Dermis blood vessel endothelial cell (primary cell): Measurements from ENCODE around the gene CCDC57. TPM values are rescaled to one million over a fixed set of nuclear protein-coding genes. Genes with fewer than 3 reads are reported as not detected.
"Not testable (repeated sequence)": the region's sequence is repeated elsewhere in the genome, so short reads cannot be mapped to it uniquely, and the experiment has no call there.

Experiments used
- DNase-seq: peaks from one replicate; pipeline ENCODE4 v3.0.0; 2010
- total RNA-seq: library from RNA; depleted of rRNA; stranded (reverse); fragments of >200 nt; gene quantifications from 2 replicates; pipeline ENCODE4 v1.2.3, GENCODE V29; 2014

Gene CCDC57
- total RNA-seq, 1 donor from 2014 or later, result 9.4 TPM

- no peak for DNase-seq
Measured at GRCh38 chr17:82223517-82223916, 10.9 kb upstream of the CCDC57 start.

GRCh38 chr17:82222816-82223215 lies 10.2 kb upstream of the CCDC57 start:
- no peak for DNase-seq

DNA sequence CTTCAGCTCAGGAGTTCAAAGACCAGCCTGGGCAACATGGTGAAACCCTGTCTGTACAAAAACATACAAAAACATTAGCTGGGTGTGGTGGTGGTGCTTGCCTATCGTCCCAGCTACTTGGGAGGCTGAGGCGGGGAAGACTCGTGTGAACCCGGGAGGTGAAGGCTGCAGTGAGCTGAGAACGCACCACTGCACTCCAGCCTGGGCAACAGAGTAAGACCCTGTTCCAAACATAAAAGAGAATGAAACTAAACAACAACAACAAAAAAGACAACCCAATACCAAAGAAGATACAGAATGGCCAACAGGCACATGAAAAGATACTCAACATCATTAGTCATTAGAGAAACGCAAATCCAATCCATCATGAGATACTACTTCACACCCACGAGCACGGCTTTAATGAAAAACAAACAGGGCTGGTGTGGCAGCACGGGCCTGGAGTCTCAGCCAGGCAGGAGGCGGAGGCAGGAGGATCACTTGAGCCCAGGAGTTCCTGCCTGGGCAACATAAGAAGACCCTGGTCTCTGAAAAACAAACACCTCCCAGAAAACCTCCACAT lies 8.8 kb upstream of the CCDC57 start:
- DNase-seq, result no peak

DNA sequence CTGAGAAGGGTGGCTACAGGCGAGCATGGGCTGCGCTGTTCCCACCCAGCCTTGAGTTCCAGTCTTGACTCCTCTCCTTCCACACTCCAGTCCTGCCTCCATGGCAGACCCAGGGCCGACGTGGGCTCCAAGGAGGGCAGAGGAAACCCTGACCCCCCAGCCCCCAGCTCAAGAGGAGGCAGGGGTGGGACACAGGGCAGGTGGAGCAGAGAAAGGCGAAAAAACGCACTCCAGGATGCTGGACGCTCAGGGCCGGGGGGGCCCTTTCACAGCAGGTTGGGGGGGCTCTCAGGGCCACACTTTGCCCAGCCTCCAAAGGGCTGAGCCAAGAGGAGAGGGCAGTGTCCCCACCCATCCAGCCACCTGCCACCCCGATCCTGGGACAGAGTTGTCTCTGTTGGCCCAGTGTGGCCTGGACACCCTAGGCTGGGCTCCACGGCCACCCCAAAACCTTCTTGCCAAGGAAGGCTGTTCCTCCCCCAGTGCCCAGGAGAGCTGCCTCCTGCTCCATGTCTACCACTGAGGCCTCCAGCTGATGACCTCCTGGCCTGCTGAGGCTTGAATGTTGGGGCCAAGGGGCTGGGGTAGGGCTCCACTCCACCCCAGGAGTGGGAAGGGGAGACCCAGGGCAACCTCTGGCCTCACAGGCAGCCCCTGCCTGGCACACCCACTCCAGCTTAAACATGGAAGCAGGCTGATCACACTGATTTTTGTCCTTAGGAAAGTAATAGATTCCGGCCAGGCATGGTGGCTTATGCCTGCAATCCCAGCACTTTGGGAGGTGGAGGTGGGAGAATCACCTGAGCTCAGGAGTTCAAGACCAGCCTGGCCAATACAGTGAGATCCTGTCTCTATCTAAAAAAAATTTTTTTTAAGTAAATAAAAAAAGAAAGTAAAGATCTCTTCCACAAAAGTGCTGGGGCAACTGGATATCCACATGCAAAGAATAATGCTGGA lies 7.4 kb upstream of the CCDC57 start:
- DNase-seq, result no peak

DNA sequence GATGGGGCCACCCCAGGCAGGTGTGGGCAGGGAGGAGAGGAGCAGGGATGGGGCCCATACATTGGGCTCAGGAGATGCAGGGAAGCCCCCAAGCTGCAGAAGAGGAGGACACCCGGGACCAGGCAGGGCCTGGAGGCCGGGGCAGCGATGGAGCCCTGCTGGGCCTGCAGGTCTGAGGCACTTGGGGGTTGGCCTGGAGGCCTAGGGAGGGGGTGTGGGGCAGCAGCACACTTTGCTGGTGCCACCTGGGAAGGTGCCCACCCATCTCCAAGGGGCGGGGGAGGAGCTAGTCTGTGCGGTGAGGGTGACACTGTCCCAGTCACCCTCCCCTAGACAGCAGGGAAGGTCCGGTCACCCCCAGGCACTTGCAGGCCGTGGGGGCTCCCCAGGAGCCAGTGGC lies 6.4 kb upstream of the CCDC57 start:
- DNase-seq, result no peak

GRCh38 chr17:82218349-82219075 lies 5.9 kb upstream of the CCDC57 start:
- no peak for DNase-seq

DNA sequence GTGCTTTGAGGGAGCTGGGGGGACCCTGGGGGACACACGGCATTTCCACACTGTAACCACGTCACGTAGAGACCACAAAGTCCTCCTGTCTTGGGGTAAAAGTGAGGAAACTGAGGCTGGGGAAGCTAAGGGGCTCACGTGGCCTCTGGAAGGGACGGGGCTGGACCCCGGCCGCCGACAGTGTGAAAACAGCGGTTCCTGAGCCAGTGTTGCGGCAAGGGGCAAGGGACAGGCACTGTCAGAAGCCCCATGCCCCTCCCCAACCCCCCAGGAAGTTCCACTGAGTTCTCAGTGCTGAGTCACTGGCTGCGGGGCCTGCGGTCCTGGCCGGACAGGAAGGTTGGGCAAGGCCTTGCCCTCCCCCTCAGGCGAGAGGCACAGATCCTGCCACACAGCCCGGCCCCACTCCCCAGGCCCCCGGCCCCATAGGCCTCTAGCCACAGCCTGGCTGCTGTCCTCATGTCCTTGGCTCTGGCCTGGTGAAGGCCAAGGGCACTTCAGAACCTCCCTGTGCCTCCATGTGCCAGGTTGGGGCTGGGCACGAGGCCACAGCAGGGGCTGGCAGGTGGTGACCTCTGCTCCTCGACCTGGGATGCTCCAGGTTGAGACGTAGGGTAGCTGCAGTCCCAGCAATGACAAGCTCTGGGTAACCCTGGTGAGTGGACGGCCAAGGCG lies 5.0 kb upstream of the CCDC57 start:
- peak; percentile 87 for DNase-seq

GRCh38 chr17:82217120-82217529 lies 4.5 kb upstream of the CCDC57 start:
- peak; percentile 54 for DNase-seq

DNA sequence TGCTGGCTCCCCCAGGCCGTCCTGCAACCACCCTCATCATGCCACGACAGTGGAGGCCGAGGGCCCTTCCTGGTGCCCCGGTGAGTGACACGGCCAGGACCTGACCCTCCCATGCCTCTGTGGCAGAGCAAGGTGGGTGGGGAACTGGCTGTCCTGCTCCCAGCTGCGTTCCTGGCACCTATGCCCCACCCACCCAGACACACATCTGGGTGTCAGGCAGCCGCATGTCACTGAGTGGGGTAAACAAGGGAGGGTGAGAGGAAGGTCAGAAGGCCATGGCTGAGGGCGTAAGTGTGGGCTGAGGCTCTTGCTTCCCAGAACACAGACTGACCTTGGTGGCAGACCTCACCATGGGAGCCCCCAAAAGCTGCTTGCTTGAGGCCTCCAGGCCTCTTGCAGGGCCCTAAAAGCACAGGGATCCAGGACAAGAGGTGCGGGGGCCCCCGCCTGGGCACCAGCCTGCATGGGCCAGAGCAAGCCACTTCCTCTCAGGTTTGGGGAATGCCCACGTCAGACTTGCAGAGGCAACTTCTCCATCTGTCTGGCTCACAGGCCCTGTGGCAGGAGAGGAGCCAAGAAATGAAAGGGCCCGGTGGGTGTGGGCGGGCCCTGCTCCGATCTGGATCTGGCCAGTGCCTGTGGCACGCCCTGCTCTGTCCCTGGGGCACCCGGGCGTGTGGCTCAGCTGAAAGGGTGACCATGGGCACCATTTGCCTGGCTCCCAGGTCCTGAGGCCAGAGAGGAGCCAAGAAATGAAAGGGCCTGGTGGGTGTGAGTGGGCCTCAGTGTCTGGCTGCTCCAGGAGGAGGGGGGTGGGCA lies 3.9 kb upstream of the CCDC57 start:
- DNase-seq, result peak; percentile 57

DNA sequence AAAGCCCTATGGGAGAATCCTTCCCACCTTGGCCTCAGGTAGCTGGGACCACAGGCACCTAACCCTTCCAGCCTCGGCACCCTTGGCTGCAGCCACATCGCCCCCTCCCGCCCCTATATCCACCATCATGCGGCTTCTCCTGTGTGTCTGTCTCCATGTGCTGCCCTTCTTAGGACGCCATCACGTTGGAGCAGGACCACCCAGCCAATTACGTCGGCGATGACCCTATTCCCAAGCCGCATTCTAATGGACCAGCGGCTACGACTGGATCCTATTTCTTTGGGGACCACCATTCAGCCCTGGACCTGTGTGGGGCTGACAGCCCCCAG lies 3.3 kb upstream of the CCDC57 start:
- no peak for DNase-seq

GRCh38 chr17:82215095-82215971 lies 2.7 kb upstream of the CCDC57 start:
- no peak for DNase-seq

GRCh38 chr17:82214012-82214628 lies 1.5 kb upstream of the CCDC57 start:
- DNase-seq, result no peak

DNA sequence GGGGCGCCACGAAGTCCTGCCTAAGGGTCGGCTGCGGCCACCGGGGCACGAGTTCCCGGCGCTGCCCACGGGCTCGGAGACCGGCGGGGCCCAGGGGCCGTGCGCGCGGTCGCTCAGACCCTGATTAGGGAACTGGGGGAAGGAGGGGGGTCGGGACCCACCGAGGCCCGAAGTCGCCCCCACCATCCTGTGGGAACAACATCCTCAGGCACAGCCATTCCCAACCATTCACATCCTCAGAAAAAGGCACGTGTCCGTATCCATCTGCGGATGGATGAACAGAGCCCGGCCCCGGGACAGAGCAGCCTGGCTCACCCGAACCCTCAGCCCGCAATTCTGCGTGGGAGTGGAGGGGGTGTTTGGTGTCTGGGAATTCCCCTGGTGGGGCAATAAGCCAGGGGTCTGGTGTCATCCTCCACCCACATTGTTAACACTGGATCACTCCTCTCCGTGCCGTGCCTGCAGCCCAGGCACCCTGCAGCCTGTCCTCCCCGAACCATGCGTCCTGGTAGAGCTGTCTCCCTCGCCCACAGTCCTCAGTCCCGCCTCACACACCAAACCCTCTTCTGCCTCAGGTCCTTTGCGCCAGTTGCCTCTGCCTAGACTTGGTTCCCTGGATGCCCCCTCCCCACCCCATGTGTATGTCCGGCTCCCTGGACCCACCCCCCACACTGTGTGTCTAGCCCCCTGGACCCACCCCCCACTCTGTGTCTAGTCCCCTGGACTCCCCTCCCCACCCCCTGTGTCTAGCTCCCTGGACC lies 789 bp upstream of the CCDC57 start:
- peak; percentile 68 for DNase-seq

DNA sequence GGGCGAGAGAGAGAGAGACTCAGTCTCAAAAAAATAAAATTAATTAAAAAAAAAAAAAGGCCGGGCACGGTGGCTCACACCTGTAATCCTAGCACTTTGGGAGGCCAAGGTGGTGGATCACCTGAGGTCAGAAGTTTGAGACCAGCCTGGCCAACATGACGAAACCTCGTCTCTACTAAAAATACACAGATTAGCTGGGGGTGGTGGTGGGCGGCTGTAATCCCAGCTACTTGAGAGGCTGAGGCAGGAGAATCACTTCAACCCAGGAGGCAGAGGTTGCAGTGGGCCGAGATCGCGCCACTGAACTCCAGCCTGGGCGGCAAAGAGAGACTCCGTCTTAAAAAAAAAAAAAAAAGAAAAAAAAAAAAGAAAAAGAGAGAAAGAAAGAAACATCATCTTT lies 2.0 kb downstream of the CCDC57 start:
- not testable (repeated sequence) for DNase-seq

DNA sequence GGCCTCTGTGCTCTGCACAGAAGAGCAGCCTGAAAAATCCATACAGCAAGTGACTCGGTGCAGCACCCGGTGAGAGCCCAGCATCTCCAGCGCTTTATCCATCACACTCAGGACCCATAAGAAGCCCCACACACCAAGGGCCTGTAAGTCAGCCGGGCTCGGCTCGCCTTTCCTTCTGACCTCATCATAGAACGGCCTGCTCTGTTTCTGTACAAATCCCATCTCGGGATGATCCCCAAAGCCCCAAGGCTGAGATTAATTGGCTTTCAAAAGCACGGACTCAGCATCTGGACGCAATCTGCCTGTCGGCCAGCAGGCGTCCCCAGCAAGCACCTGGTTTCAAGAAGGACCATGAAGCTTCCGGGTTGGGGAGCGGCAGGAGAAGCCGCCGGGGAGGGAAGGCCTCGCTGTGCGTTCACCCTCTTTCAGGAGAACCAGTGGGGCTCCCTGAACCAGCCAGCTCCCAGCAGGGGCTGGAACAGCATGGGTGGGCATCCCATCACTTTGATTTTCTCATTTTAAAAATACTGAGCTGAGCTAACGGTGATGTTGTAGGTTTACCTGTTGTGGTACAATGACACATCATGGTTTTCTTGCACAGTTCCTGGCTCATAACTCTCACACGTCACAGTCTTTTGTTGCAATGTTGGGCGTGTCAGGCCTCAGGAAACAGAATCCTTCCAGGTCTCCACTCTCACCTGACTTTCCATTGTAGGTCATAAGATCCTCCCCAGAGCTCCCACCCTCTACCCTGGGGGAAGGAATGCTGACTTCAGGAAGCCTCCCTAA lies 6.7 kb downstream of the CCDC57 start:
- DNase-seq, result peak; percentile 91

- peak; percentile 48 for DNase-seq
Measured at GRCh38 chr17:82204831-82205719, 7.6 kb downstream of the CCDC57 start.

GRCh38 chr17:82203920-82204319 lies 8.7 kb downstream of the CCDC57 start:
- DNase-seq, result no peak

DNA sequence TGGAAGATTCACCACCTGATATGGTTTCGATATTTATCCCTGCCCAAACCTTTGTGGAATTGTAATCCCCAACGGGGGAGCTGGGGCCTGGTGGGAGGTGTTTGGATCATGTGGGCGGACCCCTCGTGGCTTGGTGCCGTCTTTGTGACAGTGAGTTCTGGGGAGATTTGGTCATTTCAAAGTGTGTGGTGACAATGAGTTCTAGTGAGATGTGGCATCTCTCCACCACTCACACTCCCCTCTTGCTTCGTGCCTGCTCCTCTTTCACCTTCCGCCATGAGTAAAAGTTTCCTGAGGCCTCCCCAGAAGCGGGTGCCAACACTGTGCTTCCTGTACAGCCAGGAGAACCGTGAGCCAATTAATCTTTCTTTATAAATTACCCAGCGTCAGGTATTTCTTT lies 9.7 kb downstream of the CCDC57 start:
- DNase-seq, result peak; percentile 51
